Stimulated activated naive CD8-positive, alpha-beta T cell treated with anti-CD3 and anti-CD28 coated beads, Interleukin-15, Interleukin-2, amounts not matched to agents 100 ng/mL and 50 ng/mL, for 24 hours (primary cell): ENCODE data around the gene CLSTN1.
"Not testable (repeated sequence)": the region's sequence is repeated elsewhere in the genome, so short reads cannot be mapped to it uniquely, and the experiment has no call there.

Experiments
- H3K27ac Mint-ChIP-seq: one replicate; pipeline ENCODE4 v1.8.0; 2021; ENCODE audit warnings: mild to moderate bottlenecking, mixed read lengths
- H3K27me3 Mint-ChIP-seq: one replicate; pipeline ENCODE4 v1.8.0; 2021; ENCODE audit warnings: mixed read lengths
- H3K36me3 Mint-ChIP-seq: one replicate; pipeline ENCODE4 v1.8.0; 2021; ENCODE audit warnings: low read depth, mixed read lengths
- H3K4me1 Mint-ChIP-seq: one replicate; pipeline ENCODE4 v1.8.0; 2021; ENCODE audit warnings: low read depth, mixed read lengths
- H3K4me3 Mint-ChIP-seq: one replicate; pipeline ENCODE4 v1.8.0; 2021; ENCODE audit warnings: mild to moderate bottlenecking, mixed read lengths
- H3K9me3 Mint-ChIP-seq: one replicate; pipeline ENCODE4 v1.8.0; 2021; ENCODE audit warnings: mixed read lengths

CLSTN1 gene

DNA sequence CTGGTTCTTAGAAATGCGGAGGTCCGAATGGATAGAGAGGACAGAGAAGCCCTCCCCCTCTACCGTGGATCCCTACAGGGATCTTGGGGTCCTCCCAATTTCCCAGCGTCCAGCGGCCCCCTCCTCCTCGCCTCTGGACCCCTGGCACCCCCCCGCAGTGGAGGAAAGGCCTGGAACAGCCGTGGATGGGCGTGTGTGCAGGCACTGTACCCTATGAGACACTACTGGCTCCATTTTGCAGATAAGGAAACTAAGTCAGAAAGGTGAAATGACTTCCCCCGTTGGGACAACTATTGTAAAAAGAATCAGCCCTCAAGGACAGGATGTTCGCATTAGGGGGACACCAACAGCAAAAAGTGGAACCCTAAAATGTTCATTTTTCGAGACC lies 931 bp upstream of the CLSTN1 start:
- Mint-ChIP-seq H3K27ac (no peak overlapping the region), H3K4me1 (peaks cover 43% of the 10 kb centered on the region), H3K9me3 (no peaks in the 10 kb centered on the region), H3K36me3 (peaks cover 3% of the 10 kb centered on the region), H3K4me3 (peak overlapping the region; percentile 61), H3K27me3 (peaks cover 9% of the 10 kb centered on the region)

DNA sequence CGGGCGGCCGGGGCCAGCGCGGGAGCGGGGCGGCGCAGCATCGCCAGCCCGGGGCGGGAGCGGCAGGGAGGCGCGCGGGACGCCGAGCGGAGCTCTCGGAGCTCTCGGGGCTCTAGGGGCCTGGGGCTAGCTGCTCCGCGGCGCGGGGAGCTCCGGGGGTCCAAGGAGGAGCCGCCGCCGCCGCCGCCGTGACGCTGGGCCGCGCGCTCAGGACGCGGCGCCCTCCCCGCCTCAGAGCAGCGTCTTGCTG lies 147 bp downstream of the CLSTN1 start:
- H3K9me3 Mint-ChIP-seq = no peaks in the 10 kb centered on the region
- peaks cover 3% of the 10 kb centered on the region for H3K36me3 Mint-ChIP-seq
- no peak overlapping the region for H3K27ac Mint-ChIP-seq
- H3K27me3 Mint-ChIP-seq = peaks cover 9% of the 10 kb centered on the region
- H3K4me3 Mint-ChIP-seq = peak overlapping the region; percentile 57
- H3K4me1 Mint-ChIP-seq = peaks cover 43% of the 10 kb centered on the region

GRCh38 chr1:9822897-9823692 lies 670 bp downstream of the CLSTN1 start:
- H3K27me3 Mint-ChIP-seq = peaks cover 9% of the 10 kb centered on the region

DNA sequence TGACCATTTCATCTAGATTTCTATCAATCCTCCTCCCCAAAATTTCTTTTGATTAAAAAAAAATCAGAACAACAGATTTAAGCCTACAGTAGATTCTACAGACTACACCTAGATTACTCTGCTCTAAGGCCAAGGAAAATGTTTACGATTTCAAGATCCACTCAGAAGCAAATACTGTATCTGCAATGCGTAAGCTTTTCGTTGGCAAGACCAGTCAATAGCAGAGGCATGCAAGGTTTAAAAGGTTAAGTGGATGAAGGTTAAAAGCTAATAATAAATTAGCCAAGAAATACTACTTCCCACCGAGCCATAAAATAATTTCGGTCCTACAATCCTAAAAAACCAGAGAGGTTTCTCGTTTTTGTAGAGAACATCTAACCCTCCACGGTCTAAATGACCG lies 1.3 kb downstream of the CLSTN1 start:
- Mint-ChIP-seq H3K9me3 (no peaks in the 10 kb centered on the region), H3K27ac (peak overlapping the region; percentile 80), H3K4me3 (peak overlapping the region; percentile 93), H3K36me3 (peaks cover 3% of the 10 kb centered on the region), H3K27me3 (peaks cover 6% of the 10 kb centered on the region), H3K4me1 (peaks cover 39% of the 10 kb centered on the region)

More at GRCh38 chr1:9822897-9823692, 670 bp downstream of the CLSTN1 start:
- H3K4me1 Mint-ChIP-seq = peaks cover 43% of the 10 kb centered on the region
- H3K9me3 Mint-ChIP-seq = no peaks in the 10 kb centered on the region
- peak overlapping the region; percentile 93 for H3K4me3 Mint-ChIP-seq
- peaks cover 3% of the 10 kb centered on the region for H3K36me3 Mint-ChIP-seq
- peak overlapping the region; percentile 80 for H3K27ac Mint-ChIP-seq

- H3K36me3 Mint-ChIP-seq = peaks cover 3% of the 10 kb centered on the region
- peaks cover 5% of the 10 kb centered on the region for H3K27me3 Mint-ChIP-seq
- H3K4me1 Mint-ChIP-seq = peaks cover 37% of the 10 kb centered on the region
- H3K27ac Mint-ChIP-seq = no peak overlapping the region
- peak overlapping the region; percentile 93 for H3K4me3 Mint-ChIP-seq
- no peaks in the 10 kb centered on the region for H3K9me3 Mint-ChIP-seq
Measured at GRCh38 chr1:9821710-9822109, 2.1 kb downstream of the CLSTN1 start.

DNA sequence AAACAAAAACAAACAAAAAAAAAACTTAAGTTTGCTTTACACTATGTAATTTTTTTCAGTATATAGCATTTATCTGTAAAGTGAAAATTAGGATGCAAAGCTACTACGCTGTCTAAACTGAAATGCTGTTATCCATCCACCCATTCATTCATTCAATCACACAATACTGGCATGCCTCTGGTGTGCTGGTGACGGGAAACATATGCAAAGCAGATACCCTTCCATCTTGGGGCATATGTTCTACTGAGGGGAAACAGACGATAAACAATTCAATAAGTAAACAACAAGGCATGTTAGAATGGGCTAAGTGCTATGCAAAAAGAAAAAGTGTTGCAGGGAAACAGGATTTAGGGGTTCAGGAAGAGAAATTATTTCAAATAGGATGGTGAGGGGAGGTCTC lies 3.2 kb downstream of the CLSTN1 start:
- H3K36me3 Mint-ChIP-seq = peaks cover 8% of the 10 kb centered on the region
- H3K27ac Mint-ChIP-seq = no peak overlapping the region
- peaks cover 2% of the 10 kb centered on the region for H3K27me3 Mint-ChIP-seq
- no peak overlapping the region for H3K4me3 Mint-ChIP-seq
- peaks cover 35% of the 10 kb centered on the region for H3K4me1 Mint-ChIP-seq
- H3K9me3 Mint-ChIP-seq = no peaks in the 10 kb centered on the region

DNA sequence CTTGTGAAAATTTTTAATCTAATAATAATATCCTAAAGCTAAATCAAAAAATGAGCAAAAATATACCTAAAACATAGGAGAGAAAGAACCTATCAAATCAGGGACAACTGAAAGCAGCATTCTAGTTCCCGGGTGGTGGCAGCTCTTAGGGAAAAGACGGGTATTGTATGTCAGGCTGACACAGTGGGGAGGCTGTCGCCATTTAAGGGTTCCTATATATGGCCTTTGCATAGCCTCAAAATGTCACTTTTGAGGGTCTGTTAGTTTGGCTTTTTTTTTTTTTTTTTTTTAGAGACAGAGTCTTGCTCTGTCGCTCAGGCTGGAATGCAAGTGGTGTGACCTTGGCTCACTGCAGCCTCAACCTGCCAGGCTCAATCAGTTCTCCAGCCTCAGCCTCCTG lies 6.0 kb downstream of the CLSTN1 start:
- Mint-ChIP-seq H3K27ac (no peak overlapping the region), H3K27me3 (no peaks in the 10 kb centered on the region), H3K9me3 (no peaks in the 10 kb centered on the region)

DNA sequence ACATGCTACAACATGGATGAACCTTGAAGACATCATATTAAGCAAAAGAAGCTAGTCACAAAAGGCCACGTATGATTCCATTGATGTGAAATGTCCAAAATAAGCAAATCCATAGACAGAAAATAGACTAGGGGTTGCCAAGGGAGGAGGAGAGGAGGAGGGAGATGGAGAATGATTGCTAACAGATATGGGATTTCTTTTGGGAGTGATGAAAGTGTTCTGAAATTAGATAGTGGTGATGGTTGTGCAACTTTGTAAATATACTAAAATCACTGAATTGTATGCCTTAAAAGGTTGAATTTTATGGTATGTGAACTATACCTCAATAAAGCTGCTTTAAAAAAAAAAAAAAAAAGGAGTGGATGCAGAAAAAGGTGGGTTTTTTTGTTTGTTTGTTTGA lies 7.6 kb downstream of the CLSTN1 start:
- Mint-ChIP-seq H3K27ac (peak overlapping the region; percentile 66), H3K9me3 (no peaks in the 10 kb centered on the region), H3K4me3 (no peak overlapping the region), H3K27me3 (no peaks in the 10 kb centered on the region), H3K36me3 (peaks cover 8% of the 10 kb centered on the region), H3K4me1 (peaks cover 13% of the 10 kb centered on the region)

More for the DNA sequence above, 6.0 kb downstream of the CLSTN1 start:
- H3K4me1 Mint-ChIP-seq = peaks cover 26% of the 10 kb centered on the region
- no peak overlapping the region for H3K4me3 Mint-ChIP-seq
- peaks cover 8% of the 10 kb centered on the region for H3K36me3 Mint-ChIP-seq

DNA sequence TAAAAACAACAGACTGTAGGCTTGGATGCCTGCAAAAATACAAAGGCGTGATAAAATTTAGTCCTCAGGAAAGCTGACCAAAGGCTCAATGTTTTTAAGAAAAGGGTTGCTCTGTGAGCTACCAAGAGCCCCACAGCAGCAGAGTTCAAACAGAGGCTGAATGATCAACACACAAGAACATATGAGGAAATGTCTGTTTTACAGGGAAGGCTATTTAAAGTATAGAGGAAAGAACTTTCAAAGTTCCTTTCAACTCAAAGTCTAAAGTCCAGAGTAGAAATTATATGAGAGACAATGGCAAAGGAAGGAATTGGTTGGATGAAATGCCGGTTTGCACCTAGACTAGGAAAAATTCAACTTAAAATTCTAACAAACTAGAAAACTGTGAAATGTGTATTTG lies 8.6 kb downstream of the CLSTN1 start:
- H3K27me3 Mint-ChIP-seq = no peaks in the 10 kb centered on the region
- H3K27ac Mint-ChIP-seq = no peak overlapping the region
- H3K9me3 Mint-ChIP-seq = no peaks in the 10 kb centered on the region
- peaks cover 4% of the 10 kb centered on the region for H3K36me3 Mint-ChIP-seq
- H3K4me1 Mint-ChIP-seq = peaks cover 12% of the 10 kb centered on the region
- H3K4me3 Mint-ChIP-seq = no peak overlapping the region

DNA sequence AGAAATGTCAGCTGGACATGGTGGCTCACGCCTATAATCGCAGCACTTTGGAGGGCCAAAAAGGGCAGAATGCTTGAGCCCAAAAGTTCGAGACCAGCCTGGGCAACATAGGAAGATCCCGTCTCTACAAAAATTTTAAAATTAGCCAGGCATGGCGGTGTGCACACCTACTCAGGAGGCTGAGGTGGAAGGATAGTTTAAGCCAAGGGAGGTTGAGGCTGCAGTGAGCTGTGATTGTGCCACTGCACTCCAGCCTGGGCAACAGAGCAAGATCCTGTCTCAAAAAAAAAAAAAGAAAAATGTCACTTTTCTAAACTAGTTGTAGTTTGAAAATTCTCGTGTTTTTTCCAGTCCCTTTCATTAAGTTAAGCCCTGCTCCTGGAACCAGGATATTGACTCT lies 9.1 kb downstream of the CLSTN1 start:
- H3K27ac Mint-ChIP-seq = no peak overlapping the region
- no peak overlapping the region for H3K4me3 Mint-ChIP-seq
- H3K4me1 Mint-ChIP-seq = peaks cover 14% of the 10 kb centered on the region
- H3K36me3 Mint-ChIP-seq = peaks cover 4% of the 10 kb centered on the region
- no peaks in the 10 kb centered on the region for H3K27me3 Mint-ChIP-seq
- no peaks in the 10 kb centered on the region for H3K9me3 Mint-ChIP-seq

GRCh38 chr1:9811239-9811966 lies 12.4 kb downstream of the CLSTN1 start:
- H3K4me1 Mint-ChIP-seq = peaks cover 39% of the 10 kb centered on the region

DNA sequence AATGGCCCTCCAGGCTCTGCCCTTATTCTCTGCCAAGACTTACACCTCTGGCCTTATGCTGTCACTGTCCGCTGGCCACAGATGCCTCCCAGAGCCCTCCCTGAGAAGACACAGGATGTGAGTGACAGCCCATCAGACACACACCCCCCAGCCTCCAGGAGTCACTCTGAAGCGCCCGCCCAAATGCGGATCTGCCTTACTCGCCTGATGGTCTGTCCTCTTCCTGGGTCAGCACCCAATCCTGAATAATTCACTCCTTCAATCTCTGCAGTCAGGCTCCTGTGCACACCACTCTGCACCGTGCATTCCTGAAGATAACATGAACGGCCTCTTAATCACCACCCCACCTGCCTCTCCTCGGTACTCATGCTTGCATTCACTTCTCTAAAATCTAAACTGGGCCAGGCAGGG lies 14.7 kb downstream of the CLSTN1 start:
- Mint-ChIP-seq H3K27ac (no peak overlapping the region), H3K4me1 (peaks cover 38% of the 10 kb centered on the region), H3K36me3 (no peaks in the 10 kb centered on the region)

More at GRCh38 chr1:9811239-9811966, 12.4 kb downstream of the CLSTN1 start:
- H3K36me3 Mint-ChIP-seq = peaks cover 4% of the 10 kb centered on the region
- no peak overlapping the region for H3K27ac Mint-ChIP-seq
- no peak overlapping the region for H3K4me3 Mint-ChIP-seq
- H3K27me3 Mint-ChIP-seq = no peaks in the 10 kb centered on the region
- no peaks in the 10 kb centered on the region for H3K9me3 Mint-ChIP-seq

DNA sequence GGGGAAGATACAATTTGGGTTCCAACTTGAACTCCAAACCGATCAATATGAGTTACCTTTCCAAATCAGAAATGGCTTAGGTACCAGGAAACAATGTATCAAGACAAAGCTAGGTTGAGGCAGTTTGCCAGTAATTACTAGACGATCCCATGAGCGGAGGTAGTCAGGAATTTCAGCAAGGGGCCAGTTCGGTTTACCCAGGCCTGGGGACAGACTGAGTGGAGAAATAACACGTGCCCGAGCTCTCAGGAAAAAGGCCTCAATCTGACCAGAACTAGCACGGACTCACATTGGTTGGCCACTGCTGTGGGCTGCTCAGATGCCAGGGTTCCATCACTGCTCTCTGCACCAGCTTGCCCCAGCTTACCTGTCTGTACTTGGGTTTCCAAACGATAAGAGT lies 15.3 kb downstream of the CLSTN1 start:
- H3K27me3 Mint-ChIP-seq = no peaks in the 10 kb centered on the region
- no peaks in the 10 kb centered on the region for H3K9me3 Mint-ChIP-seq
- no peaks in the 10 kb centered on the region for H3K36me3 Mint-ChIP-seq
- no peak overlapping the region for H3K4me3 Mint-ChIP-seq
- no peak overlapping the region for H3K27ac Mint-ChIP-seq
- H3K4me1 Mint-ChIP-seq = peaks cover 38% of the 10 kb centered on the region

More for the DNA sequence above, 14.7 kb downstream of the CLSTN1 start:
- no peaks in the 10 kb centered on the region for H3K27me3 Mint-ChIP-seq
- H3K9me3 Mint-ChIP-seq = no peaks in the 10 kb centered on the region
- H3K4me3 Mint-ChIP-seq = no peak overlapping the region

DNA sequence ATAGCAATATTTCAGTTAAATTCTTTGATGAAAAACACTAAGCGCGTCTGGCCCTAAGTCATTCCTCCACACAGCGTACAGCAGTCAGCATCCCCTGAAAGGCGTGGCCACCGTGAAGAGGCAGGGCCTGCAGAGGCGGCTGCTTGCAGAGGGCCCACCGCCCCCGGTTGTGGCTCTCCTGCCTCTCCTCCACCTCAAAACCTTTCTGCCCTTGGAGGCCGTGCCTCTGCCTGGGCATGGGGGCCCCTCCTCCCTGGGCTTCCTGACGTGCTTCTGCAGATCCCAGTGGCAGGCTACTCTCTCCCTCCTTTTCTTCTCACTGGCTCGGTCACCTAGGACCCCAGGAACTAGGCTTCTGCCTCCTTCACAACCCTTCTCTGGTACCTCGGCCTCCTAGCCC lies 16.2 kb downstream of the CLSTN1 start:
- Mint-ChIP-seq H3K27ac (no peak overlapping the region), H3K27me3 (no peaks in the 10 kb centered on the region), H3K4me1 (peaks cover 47% of the 10 kb centered on the region), H3K36me3 (no peaks in the 10 kb centered on the region), H3K4me3 (no peak overlapping the region), H3K9me3 (no peaks in the 10 kb centered on the region)

DNA sequence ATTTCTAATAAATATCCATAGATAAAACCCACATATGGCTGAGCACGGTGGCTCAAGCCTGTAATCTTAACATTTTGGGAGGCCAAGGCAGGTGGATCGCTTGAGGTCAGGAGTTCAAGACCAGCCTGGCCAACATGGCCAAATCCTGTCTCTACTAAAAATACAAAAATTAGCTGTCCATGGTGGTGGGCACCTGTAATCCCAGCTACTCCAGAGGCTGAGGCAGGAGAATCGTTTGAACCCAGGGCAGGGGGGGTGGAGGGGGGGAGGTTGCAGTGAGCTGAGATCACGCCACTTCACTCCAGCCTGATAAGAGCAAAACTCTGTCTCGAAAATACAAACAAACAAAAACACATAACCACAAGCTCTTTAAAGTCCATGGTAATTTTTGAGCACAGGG lies 17.8 kb downstream of the CLSTN1 start:
- H3K27ac Mint-ChIP-seq, H3K9me3 Mint-ChIP-seq, H3K27me3 Mint-ChIP-seq, H3K36me3 Mint-ChIP-seq, H3K4me3 Mint-ChIP-seq: not testable (repeated sequence)
- H3K4me1 Mint-ChIP-seq = peaks cover 61% of the 10 kb centered on the region
